Smooth muscle cell (in vitro differentiated cells): ENCODE data around the gene WNK2. TPM values are rescaled to one million over a fixed set of nuclear protein-coding genes. Genes with fewer than 3 reads are reported as not detected.

Experiments used
- DNase-seq: peaks from one replicate; lab custom pipeline; 2025; ENCODE audit not compliant: unreplicated experiment; lab: John Stamatoyannopoulos, UW
- H2AFZ ChIP-seq: fragments of 200-600 bp; sonication (generic); 2 replicates; pipeline ENCODE4 v1.6.0; 2016; ENCODE audit warnings: antibody characterized with exemption, low read depth, mild to moderate bottlenecking
- H3F3A ChIP-seq: fragments of 200-600 bp; sonication (generic); 2 replicates; pipeline ENCODE4 v1.6.0; 2017; ENCODE audit warnings: antibody characterized with exemption, low read depth
- H3K27ac ChIP-seq: fragments of 200-600 bp; sonication (generic); 2 replicates; pipeline ENCODE4 v1.5.1; 2016; ENCODE audit warnings: low read depth, mild to moderate bottlenecking
- H3K27me3 ChIP-seq: fragments of 200-600 bp; sonication (generic); 2 replicates; pipeline ENCODE4 v1.6.1; 2016; ENCODE audit warnings: low read depth, mild to moderate bottlenecking
- H3K36me3 ChIP-seq: fragments of 200-600 bp; sonication (generic); 2 replicates; pipeline ENCODE4 v1.5.1; 2016; ENCODE audit warnings: low read depth
- H3K4me1 ChIP-seq: fragments of 200-600 bp; sonication (generic); 2 replicates; pipeline ENCODE4 v1.5.1; 2016; ENCODE audit warnings: low read depth
- H3K4me2 ChIP-seq: fragments of 200-600 bp; sonication (generic); 2 replicates; pipeline ENCODE4 v1.6.0; 2016; ENCODE audit warnings: mild to moderate bottlenecking
- H3K4me3 ChIP-seq: fragments of 200-600 bp; sonication (generic); 2 replicates; pipeline ENCODE4 v1.5.1; 2016; ENCODE audit warnings: mild to moderate bottlenecking
- H3K79me2 ChIP-seq: fragments of 200-600 bp; sonication (generic); 2 replicates; pipeline ENCODE4 v1.6.0; 2016; ENCODE audit warnings: low read depth, mild to moderate bottlenecking
- H3K9ac ChIP-seq: fragments of 200-600 bp; sonication (generic); 2 replicates; pipeline ENCODE4 v1.6.0; 2016; ENCODE audit warnings: low read depth
- H3K9me3 ChIP-seq: fragments of 200-600 bp; sonication (generic); replicated peaks from 2 replicates; pipeline ENCODE4 v1.5.1; 2016; ENCODE audit warnings: low read depth
- H4K20me1 ChIP-seq: fragments of 200-600 bp; sonication (generic); 2 replicates; pipeline ENCODE4 v1.6.0; 2016; ENCODE audit warnings: low read depth
- WGBS: methylation state at CpG from one replicate; pipeline ENCODE4 v1.1.7; 2016; ENCODE audit warnings: low lambda C conversion rate; 5-methylcytosine and 5-hydroxymethylcytosine counted together
- polyA plus RNA-seq: library from polyadenylated mRNA; unstranded; fragments of >200 nt; fragmentation: Nextera tagmentation; extraction: Ambion mirVana; gene quantifications from 2 replicates; pipeline ENCODE4 v1.2.1, GENCODE V29; 2016
- total RNA-seq: library from RNA; depleted of rRNA; stranded (reverse); fragments of >200 nt; gene quantifications from 2 replicates; pipeline ENCODE4 v1.2.3, GENCODE V29; 2014
- TF ChIP-seq, protein P1 (sequence below): fragments of 200-600 bp; sonication (generic); IDR thresholded peaks from 2 replicates; pipeline ENCODE4 v1.5.1; 2017; ENCODE audit warnings: borderline replicate concordance, mild to moderate bottlenecking, antibody characterized with exemption; ENCODE audit not compliant: insufficient read depth, poor library complexity, severe bottlenecking

WNK2 gene
- total and polyA plus RNA-seq, 2 experiments from 2014 or later, result 0.27 to 0.31 TPM

DNA sequence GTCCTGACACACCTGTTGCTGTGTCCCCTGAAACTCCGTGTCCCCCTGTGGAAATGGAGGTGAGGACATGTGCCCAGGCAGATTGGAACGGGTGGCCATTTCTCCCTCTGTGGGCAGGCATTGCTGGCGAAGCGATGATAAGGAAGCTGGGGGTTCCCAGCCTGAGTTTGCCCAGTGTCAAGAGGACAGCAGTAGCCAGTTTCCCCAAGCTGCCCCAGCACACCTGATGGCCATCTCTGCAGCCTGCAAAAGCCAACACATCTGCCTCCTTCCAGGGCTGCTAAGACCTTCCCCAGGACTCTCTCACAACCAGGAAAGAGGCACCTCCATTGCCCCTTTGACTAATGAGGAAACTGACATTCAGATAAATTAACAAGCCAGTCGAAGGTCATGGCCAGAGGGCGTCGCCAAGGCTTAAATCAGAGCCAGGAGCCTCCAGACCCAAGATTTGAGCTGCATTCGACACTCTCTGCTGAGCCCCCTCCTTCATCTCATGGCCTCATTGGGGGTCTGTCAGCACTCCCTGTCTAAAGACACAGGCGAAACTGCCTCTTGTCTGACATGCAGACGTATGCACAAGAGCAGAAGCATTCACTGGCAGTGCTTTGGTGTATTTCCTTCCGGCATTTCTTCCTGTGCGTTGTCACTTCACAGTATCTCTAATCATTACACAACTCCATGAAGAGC, 10.4 kb upstream of the WNK2 start:
- Histone ChIP-seq H3K9ac (no peak overlapping the region), H3K27ac (no peak overlapping the region), H2AFZ (no peak overlapping the region), H3K9me3 (no peaks in the 10 kb centered on the region), H4K20me1 (no peaks in the 10 kb centered on the region), H3K79me2 (no peaks in the 10 kb centered on the region), H3F3A (no peaks in the 10 kb centered on the region), H3K27me3 (no peaks in the 10 kb centered on the region), H3K4me3 (no peak overlapping the region), H3K36me3 (no peaks in the 10 kb centered on the region), H3K4me2 (no peak overlapping the region), H3K4me1 (no peaks in the 10 kb centered on the region)
- 87% methylated on average over 12 of the region's 12 CpGs for WGBS
- no peak for DNase-seq
- TF ChIP-seq, protein P1, sequence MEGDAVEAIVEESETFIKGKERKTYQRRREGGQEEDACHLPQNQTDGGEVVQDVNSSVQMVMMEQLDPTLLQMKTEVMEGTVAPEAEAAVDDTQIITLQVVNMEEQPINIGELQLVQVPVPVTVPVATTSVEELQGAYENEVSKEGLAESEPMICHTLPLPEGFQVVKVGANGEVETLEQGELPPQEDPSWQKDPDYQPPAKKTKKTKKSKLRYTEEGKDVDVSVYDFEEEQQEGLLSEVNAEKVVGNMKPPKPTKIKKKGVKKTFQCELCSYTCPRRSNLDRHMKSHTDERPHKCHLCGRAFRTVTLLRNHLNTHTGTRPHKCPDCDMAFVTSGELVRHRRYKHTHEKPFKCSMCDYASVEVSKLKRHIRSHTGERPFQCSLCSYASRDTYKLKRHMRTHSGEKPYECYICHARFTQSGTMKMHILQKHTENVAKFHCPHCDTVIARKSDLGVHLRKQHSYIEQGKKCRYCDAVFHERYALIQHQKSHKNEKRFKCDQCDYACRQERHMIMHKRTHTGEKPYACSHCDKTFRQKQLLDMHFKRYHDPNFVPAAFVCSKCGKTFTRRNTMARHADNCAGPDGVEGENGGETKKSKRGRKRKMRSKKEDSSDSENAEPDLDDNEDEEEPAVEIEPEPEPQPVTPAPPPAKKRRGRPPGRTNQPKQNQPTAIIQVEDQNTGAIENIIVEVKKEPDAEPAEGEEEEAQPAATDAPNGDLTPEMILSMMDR, result no peak

DNA sequence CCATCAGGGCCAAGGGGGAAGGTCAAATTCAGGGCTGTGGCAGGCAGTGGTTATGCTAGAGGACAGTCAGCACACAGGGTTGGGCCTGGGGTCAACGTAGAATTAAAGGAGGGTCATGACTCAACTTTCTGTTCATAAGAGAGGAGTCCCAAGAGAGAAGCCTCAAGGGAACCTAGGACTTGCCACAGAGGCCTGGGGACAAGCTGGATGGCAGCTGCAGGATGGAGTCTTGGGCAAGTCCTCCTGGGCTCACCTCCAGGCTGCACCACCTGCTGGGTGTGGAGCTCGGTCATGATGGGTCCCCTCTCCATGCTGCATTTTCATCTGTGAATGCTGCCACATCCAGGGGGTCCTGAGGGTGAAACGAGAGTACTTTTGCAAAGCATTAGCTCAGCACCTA, 9.0 kb upstream of the WNK2 start:
- H3K4me1 ChIP-seq, result no peaks in the 10 kb centered on the region
- H2AFZ ChIP-seq, result no peak overlapping the region
- no peak overlapping the region for H3K27ac ChIP-seq
- no peaks in the 10 kb centered on the region for H3K36me3 ChIP-seq
- TF ChIP-seq, protein P1, result no peak
- no peaks in the 10 kb centered on the region for H3K79me2 ChIP-seq
- no peak overlapping the region for H3K4me3 ChIP-seq
- H3K9me3 ChIP-seq, result no peaks in the 10 kb centered on the region
- no peaks in the 10 kb centered on the region for H3F3A ChIP-seq
- H3K4me2 ChIP-seq, result no peak overlapping the region
- peaks cover under 1% of the 10 kb centered on the region for H3K27me3 ChIP-seq
- H4K20me1 ChIP-seq, result no peaks in the 10 kb centered on the region
- no peak overlapping the region for H3K9ac ChIP-seq
- WGBS, result 83% methylated on average over 3 of the region's 3 CpGs
- no peak for DNase-seq

DNA sequence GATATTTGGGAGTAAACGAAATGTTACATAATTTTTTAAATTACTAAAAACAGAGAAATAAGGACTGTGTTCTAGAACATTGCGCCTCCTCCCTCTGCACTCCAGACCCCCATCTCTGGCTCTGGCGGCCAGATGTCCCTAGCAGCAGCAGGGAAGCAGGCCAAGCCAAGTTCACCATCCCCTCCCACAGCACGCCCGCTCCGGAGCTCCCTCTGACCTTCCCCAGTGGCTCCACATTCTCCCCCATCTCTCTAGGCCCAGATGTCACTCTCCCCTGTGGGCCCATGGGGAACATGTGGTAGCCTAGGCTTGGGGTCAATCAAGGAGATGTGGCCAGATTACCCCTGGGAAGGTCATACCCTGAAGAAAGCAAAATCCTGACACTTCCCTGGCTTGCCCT, 6.3 kb upstream of the WNK2 start:
- Histone ChIP-seq H2AFZ (no peak overlapping the region), H3K79me2 (no peaks in the 10 kb centered on the region), H3K4me2 (no peak overlapping the region), H3K27me3 (peaks cover 28% of the 10 kb centered on the region), H3F3A (no peaks in the 10 kb centered on the region), H3K36me3 (no peaks in the 10 kb centered on the region), H3K4me1 (no peaks in the 10 kb centered on the region), H3K9ac (no peak overlapping the region), H3K27ac (no peak overlapping the region), H4K20me1 (no peaks in the 10 kb centered on the region), H3K9me3 (no peaks in the 10 kb centered on the region), H3K4me3 (no peak overlapping the region)
- DNase-seq, result no peak
- WGBS, result 79% methylated on average over 6 of the region's 6 CpGs
- TF ChIP-seq, protein P1, result no peak
